Peyer's patch (tissue), 4 donors: ENCODE measurements around the gene HEXD.

Source experiments
- CTCF ChIP-seq, 6 experiments: fragments of 450-650 bp in 4 of 6; fragments of 200-600 bp in 2 of 6; sonication (generic) in 1 of 6; IDR thresholded peaks; one replicate each; pipeline ENCODE4 v1.5.1; 2017 to 2019; ENCODE audit warnings: antibody characterized with exemption in 6 of 6, mild to moderate bottlenecking in 3 of 6, moderate library complexity in 1 of 6
- POLR2A ChIP-seq, 2 donors: fragments of 450-650 bp; IDR thresholded peaks; one replicate each; pipeline ENCODE4 v1.5.1; 2017; ENCODE audit warnings: antibody characterized with exemption in 2 of 2, mild to moderate bottlenecking in 2 of 2, moderate library complexity in 2 of 2

GRCh38 chr17:82406131-82406671, 11.9 kb upstream of the HEXD start:
- TF ChIP-seq CTCF (IDR thresholded peaks at IDR 0.05) (no peak), POLR2A (IDR thresholded peaks at IDR 0.05) (no peak)
